Stimulated activated CD4-positive, alpha-beta T cell treated with anti-CD3 and anti-CD28 coated beads, Interleukin-1b, Interleukin-23, amount 100 ng/mL, for 48 hours (primary cell): ENCODE data around the gene SLC6A15.

ENCODE experiments used
- DNase-seq: peaks from one replicate; pipeline ENCODE4 v3.0.0-alpha.2; 2020

The SLC6A15 gene

DNA sequence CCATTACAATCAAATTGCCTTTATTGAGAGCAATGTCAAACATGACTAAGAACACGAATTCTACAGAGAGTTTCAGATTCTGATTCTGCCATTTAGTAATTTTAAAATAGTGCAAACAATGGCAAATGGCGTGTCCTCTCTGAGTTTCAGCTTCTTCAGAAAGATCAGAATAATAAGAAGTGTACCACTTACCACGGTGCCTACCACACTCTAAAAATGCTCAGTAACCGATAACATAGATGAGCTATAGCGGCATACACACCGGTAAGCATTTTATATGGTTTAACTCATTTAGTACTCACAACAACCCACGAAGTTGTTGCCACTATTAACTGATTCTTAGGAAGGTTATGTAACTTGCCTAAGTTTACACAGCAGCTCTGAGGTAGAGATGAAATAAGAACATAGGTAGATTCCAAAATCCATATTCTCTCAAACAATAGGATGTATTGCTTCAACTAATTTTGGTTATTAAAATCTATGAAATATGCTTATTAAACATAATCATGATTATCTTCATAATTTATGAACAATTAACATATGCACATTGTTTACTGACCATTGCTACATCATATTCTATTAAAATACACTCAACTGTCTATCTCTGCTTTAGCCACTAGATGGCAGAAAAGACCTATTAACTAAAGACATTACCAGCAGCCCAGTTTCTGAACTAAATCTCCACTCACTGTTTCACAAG, 38.3 kb downstream of the SLC6A15 start:
- DNase-seq: no peak

DNA sequence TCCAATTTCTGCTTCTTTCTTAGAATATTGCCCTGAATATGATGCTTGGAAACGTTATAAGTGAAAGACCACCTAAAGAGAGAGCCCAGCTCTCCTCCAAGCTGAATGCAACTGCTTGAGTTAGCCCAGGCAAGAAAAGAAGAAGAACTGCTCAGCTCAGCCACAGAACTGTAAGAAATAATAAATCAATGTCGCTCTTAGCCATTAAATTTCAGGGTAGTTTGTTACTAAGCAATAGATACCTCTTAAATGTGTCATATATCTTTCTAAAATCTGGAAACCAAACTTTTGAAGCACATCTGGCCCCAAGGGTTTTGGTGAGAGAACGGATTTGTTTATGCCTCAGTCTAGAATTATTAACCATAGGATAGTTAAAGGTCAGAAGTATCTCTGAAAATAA, 50.4 kb downstream of the SLC6A15 start:
- DNase-seq: no peak

DNA sequence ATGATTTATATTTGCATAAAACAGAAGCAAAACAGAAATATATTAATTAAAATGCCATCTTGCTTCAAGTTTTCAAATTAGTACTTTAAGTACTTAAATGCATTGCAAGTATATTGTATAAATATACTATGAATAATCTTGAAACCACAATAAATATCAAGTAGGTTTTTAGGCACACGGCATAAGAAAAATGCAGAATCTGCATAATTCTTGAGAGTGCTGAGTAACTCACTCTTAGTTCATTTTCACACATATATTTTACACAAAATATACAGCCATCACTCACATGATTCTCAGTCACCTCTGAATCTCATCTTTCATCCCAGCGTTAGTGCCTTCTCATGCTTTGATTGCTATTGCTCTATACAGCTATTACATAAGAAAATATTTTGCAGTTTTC, 51.9 kb downstream of the SLC6A15 start:
- no peak for DNase-seq

DNA sequence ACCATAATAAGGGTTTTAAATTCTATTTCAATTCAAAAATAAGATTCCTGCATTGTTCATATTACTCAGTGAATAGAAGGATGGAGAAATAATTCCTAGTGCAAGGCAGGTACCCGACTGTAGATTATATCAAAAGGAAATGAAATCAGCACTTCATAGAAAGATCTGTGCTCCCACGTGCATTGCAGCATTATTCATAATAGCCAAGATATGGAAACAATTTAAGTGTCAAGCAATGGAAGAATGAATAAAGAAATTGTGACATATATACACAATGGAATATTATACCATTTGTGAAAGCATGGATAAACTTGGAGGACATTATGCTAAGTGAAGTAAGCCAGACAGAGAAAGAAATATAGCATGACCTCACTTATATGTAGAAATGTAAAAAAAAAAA, 53.8 kb downstream of the SLC6A15 start:
- DNase-seq: no peak

DNA sequence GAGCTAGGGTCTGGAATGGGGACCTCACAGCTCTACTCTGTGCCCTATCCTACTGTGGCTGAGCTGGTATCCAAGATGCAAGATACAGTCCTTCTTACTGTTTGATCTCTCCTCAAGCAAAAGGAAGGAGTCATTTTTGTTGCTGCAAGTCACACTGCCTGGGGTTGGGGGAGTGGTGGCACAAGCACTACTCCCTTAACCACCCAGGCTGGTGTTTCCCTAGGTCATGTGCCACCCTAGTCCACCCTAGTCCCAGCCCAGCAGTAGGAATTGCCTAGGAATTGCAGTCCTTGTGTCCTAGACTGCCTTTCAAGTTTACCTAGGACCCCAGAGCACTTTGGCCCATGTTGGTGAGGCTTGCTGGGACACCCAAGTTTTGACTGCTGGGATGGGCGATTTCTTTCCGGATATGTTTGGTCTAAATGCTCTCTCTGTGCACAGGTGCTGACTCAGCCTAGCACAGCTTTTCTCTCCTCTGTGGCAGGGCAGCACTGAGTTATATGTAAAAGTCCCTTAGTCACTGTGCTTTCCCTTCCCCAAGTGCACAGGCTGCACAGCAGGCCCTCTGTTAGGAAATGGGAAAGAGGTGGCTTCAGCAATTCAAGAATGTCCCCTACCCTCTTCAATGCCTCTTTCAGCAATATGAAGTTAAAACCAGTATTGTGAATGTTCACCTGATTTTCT, 54.9 kb downstream of the SLC6A15 start:
- no peak for DNase-seq

GRCh38 chr12:84856156-84856900, 56.3 kb downstream of the SLC6A15 start:
- no peak for DNase-seq

DNA sequence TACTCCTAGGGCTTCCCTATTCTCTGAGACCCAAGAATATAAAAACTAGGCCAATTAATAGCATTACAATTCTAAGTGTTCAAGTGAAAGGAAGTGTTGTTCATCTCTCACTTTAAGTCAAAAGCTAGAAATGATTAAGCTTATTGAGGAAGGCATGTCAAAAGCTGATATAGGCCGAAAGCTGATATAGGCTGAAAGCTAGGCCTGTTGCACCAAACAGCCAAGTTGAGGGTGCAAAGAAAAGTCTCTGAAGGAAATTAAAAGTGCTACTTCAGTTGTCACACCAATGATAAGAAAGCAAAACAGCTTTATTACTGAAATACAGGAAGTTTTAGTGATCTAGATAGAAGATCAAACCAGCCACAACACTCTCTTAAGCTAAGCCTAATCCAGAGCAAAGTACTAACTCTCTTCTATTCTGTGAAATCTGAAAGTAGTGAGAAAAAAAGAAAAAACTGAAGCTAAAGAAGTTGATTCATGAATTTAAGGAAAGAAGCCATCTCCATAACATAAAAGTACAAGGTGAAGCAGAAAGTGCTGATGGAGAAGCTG, 68.9 kb downstream of the SLC6A15 start:
- DNase-seq: no peak

- no peak for DNase-seq
Measured at GRCh38 chr12:84842406-84843013, 70.1 kb downstream of the SLC6A15 start.

GRCh38 chr12:84841591-84841990, 71.0 kb downstream of the SLC6A15 start:
- DNase-seq: no peak

DNA sequence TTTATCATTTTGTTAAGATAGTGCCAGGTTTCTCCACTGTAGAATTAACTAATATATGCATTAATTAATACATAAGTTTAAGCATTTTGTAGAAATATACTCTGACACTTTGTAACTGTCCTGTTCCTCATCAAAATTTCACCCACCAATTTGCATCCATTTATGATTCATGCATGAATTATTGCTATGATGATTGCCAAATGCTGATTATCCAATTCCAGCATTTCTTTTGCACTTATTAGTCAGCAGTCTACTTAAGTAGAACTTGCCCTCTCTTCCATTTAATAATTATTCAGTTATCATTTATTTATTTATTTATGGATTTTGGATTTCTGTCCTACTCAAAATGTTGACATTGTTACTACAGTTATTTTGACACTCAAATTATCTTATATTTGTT, 72.2 kb downstream of the SLC6A15 start:
- no peak for DNase-seq

DNA sequence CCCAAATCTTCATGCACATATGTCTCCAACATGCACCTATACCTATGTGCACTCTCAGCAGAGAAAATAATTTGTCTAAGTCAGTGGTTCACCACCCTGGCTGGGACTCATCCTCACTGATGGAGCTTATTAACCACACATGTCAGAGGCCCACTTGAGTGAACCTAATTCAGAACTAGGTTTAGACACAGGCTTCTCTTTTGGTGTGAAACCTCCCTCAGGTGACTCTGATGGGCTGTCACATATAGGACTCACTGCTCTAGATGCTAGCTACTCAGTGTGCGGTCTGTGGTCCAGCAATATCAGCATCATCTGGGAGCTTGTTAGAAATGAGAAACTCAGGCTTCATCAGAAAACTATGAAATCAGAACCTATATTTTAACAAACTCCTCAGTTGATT, 85.7 kb downstream of the SLC6A15 start:
- DNase-seq: no peak

GRCh38 chr12:84825149-84825548, 87.5 kb downstream of the SLC6A15 start:
- no peak for DNase-seq

DNA sequence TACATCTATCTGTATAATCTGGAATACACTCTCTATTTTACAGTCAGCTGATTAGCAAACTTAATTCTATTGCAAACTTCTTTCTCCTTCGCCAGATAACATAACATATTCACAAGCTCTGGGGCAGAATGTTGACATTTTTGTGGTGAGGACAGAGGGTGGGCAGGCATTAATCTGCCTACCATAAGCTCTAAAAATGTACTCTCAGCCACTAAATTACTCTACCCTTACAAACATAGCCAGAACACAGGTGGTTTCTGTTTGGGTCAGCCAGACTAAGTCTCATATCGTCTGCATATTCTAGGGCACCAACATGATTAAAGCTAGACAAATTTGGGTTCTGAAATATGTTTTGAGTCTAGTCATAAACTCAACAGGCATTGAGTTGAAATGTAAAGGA, 90.1 kb downstream of the SLC6A15 start:
- no peak for DNase-seq

GRCh38 chr12:84816916-84817695, 95.5 kb downstream of the SLC6A15 start:
- no peak for DNase-seq

DNA sequence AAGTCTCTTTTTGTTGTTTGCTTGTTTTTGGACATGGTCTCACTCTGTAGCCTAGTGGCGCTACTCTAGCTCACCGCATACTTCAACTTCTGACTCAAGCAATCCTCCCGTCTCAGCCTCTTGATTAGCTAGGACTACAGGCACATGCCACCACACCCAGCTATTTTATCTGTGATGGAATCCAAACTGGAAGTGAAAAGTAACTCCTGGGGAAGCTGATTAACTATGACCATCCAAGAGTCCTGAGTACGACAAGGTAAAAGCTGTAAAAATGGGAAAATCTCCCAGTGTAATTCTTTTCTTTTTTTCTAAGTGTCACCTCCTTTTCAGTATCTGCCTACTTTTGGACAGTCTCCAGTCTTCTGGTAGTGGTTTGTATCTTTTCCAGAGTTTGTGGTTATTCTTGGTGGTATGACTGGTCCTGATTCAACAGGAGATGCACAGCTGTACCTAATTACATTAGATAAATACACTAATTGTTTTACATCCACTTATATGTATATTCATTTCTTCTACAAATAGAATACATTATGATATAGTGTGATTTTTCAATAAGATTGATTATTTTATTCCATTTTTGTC, 97.8 kb downstream of the SLC6A15 start:
- DNase-seq: no peak

- no peak for DNase-seq
Measured at GRCh38 chr12:84813780-84814663, 98.6 kb downstream of the SLC6A15 start.

DNA sequence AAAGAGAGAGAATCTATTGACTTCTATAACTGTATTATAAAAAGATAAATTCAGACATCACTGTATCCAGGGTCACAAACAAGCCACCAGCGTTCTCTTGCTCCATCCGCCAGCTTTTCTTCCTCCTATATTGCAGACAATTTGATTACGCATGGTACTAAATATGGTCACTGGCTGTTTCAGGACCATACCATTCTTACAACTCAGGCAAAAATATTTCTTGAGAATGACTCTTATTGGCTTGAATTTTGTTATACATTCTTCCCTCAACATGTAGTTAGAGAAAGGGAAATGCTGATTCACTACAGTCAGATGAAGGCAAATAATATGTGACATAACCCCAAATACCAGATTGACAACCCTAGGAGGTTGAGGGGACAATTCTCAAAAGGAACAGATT, 101.3 kb downstream of the SLC6A15 start:
- DNase-seq: no peak

GRCh38 chr12:84810611-84811010, 102.0 kb downstream of the SLC6A15 start:
- no peak for DNase-seq
